ENCODE results near the gene PALM. TPM values are rescaled to one million over a fixed set of nuclear protein-coding genes. Genes with fewer than 3 reads are reported as not detected.

PALM gene
- total and polyA plus RNA-seq, 9 of the 15 experiments (the other 6 are each of a cell fraction or from before 2014, with no cell fraction given), result 0.04 to 6.6 (median 1.7) TPM

DNA sequence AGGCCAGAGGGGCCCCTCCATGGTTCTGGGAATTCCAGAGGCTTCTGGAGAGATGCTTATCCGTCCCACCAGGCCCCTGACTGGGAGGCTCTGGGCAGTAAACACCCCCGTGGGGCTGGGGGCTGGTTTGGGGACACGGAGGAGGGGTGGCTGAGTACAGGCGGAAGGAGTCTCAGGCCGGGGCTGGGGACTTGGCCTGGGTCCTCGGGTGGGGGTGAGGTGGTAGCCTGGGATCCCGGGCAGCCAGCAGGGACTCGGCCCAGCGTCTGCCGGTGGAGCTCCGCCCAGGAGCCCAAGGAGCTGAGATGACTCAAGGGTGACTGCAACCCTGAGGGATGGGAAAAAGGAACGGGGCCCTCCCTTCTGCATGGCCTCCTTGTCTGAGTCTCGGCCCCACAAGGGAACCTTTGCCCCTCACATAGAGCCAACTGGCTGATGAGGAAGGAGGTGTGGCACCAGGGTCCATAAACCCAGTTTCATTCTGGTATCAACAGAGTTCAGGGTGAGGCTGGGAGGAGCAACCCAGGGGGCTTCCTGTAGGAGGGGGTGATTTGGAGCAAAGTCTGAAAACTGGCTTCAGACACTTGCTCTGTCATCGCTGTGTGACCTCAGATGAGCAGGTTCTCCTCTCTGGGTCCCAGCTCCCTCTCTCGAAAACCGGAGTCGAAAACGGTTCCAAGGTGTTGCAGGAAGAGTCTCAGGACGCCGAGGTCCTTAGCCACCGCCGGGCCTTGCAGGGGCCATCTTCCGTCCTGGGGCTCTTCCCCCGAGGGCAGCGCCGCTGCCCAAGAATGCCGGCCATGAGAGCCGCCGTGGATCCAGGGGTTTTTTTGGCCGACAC lies 43.0 kb downstream of the PALM start:
- peaks cover 11 to 57% of the 10 kb centered on the region in 2 experiments; a peak in 4 of 5 replicates for H3K4me1 ChIP-seq (replicated peaks in 1 of 2; ENCODE audit: control insufficient read depth in 2 of 2, insufficient read depth in 2 of 2, low read length in 2 of 2)
- intact Hi-C loops (cut with micrococcal nuclease), result no loop called here
- no peaks in the 10 kb centered on the region for H3K36me3 ChIP-seq (ENCODE audit: control insufficient read depth, insufficient read depth, low read length)
- no peaks in the 10 kb centered on the region for H3K27me3 ChIP-seq (ENCODE audit: control insufficient read depth in 2 of 2, insufficient read depth in 2 of 2, low read length in 2 of 2)
- peak overlapping the region in 1 of 2 experiments; percentile 49; a peak in 2 of 4 replicates for H3K9ac ChIP-seq (ENCODE audit: insufficient read depth in 1 of 2, low read depth in 2 of 2, low read length in 2 of 2)
- no peaks in the 10 kb centered on the region for H3K9me1 ChIP-seq (ENCODE audit: control insufficient read depth, insufficient read depth, low read length)
- in situ Hi-C loops (cut with MboI), result loop anchor here (25.0 kb wide), 1 partner anchor 486 kb away; the partner anchor contains the start of genes ATP5F1D, CBARP and MIDN
- DNase-seq (ENCODE audit: extremely low read depth in 1 of 4, low spot score in 3 of 4) (peak; percentile 57 to 68 (median 58)), FAIRE-seq (no peak), ATAC-seq (peak; percentile 50)
- H3K4me3 ChIP-seq, result no peak overlapping the region
- no TSS peak for BruUV-seq (replicated peaks)
- H3K4me2 ChIP-seq (ENCODE audit: insufficient read depth, low read length), result no peak overlapping the region
- no peak overlapping the region for H3K27ac ChIP-seq (ENCODE audit: extremely low read depth, low read depth, low read length)
- peaks cover 5% of the 10 kb centered on the region; the same call in 1 of the 2 replicates for H3K9me3 ChIP-seq (replicated peaks; ENCODE audit: control insufficient read depth, insufficient read depth, low read depth, low read length)
- H3K79me2 ChIP-seq (ENCODE audit: control insufficient read depth, insufficient read depth, low read length), result no peaks in the 10 kb centered on the region
- POLR2A ChIA-PET, result interaction anchor here (0.6 kb wide), 1 partner anchor 104 kb away, joined by 3 read pairs; no protein-coding TSS in a partner anchor
- WGBS (ENCODE audit: insufficient coverage, low coverage, missing lambda C conversion rate), result 50% methylated on average over 26 of the region's 30 CpGs
- CTCF ChIA-PET (ENCODE audit: low intra/inter-chr PET ratio), result no interaction called here
- no peaks in the 10 kb centered on the region for H4K20me1 ChIP-seq (replicated peaks; ENCODE audit: control insufficient read depth, insufficient read depth, low read length)
- H2AFZ ChIP-seq (ENCODE audit: low read depth, low read length), result peak overlapping the region; percentile 8; the same call in 1 of the 2 replicates
- no peak for TF ChIP-seq SMAD4 (CRISPR knock-in tag; conservative IDR thresholded peaks at IDR 0.05)
- 0 out of 4 replicates have a peak, but pooled peaks of 1 of the 2 experiments have one; percentile 13 for TF ChIP-seq RCOR1 (IDR thresholded peaks at IDR 0.05; ENCODE audit: borderline replicate concordance in 1 of 2, low read depth in 2 of 2, low read length in 2 of 2)
- TF ChIP-seq ZNF766 (CRISPR knock-in tag; conservative IDR thresholded peaks at IDR 0.05), result no peak
- no peak for TF ChIP-seq NCOA1 (IDR thresholded peaks at IDR 0.05; ENCODE audit: low read depth)
- peak; percentile 57 for TF ChIP-seq RBM25 (IDR thresholded peaks at IDR 0.05; ENCODE audit: low read depth, low read length, severe bottlenecking)
- TF ChIP-seq NFATC3 (IDR thresholded peaks at IDR 0.05), result no peak
- 0 out of 2 replicates have a peak, but pooled peaks have one; percentile 11 for TF ChIP-seq ZBTB7A (IDR thresholded peaks at IDR 0.05; ENCODE audit: borderline replicate concordance, control insufficient read depth, low read depth, low read length)
- TF ChIP-seq PHB2 (IDR thresholded peaks at IDR 0.05; ENCODE audit: low read depth), result no peak
- no peak for TF ChIP-seq ARNT (IDR thresholded peaks at IDR 0.05)
- TF ChIP-seq PHF20 (IDR thresholded peaks at IDR 0.05; ENCODE audit: partially characterized antibody), result peak; percentile 24
- TF ChIP-seq ZFP36 (IDR thresholded peaks at IDR 0.05; ENCODE audit: low read depth, low read length, partially characterized antibody), result peak; percentile 97
- no peak for TF ChIP-seq MEF2D (tag; conservative IDR thresholded peaks at IDR 0.05; ENCODE audit: low read depth)
- TF ChIP-seq, protein P1, sequence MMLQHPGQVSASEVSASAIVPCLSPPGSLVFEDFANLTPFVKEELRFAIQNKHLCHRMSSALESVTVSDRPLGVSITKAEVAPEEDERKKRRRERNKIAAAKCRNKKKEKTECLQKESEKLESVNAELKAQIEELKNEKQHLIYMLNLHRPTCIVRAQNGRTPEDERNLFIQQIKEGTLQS (IDR thresholded peaks at IDR 0.05), result peak; percentile 37; the same call in 1 of the 2 replicates
- TF ChIP-seq, protein P1 (CRISPR knock-in tag; conservative IDR thresholded peaks at IDR 0.05), result no peak
- TF ChIP-seq ZNF436 (CRISPR knock-in tag; IDR thresholded peaks at IDR 0.05), result peak; percentile 67; the same call in 1 of the 2 replicates
- TF ChIP-seq SNIP1 (IDR thresholded peaks at IDR 0.05; ENCODE audit: low read depth), result no peak
- TF ChIP-seq, protein P2, sequence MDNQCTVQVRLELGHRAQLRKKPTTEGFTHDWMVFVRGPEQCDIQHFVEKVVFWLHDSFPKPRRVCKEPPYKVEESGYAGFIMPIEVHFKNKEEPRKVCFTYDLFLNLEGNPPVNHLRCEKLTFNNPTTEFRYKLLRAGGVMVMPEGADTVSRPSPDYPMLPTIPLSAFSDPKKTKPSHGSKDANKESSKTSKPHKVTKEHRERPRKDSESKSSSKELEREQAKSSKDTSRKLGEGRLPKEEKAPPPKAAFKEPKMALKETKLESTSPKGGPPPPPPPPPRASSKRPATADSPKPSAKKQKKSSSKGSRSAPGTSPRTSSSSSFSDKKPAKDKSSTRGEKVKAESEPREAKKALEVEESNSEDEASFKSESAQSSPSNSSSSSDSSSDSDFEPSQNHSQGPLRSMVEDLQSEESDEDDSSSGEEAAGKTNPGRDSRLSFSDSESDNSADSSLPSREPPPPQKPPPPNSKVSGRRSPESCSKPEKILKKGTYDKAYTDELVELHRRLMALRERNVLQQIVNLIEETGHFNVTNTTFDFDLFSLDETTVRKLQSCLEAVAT (IDR thresholded peaks at IDR 0.05), result no peak
- TF ChIP-seq PURB (CRISPR knock-in tag; IDR thresholded peaks at IDR 0.05; ENCODE audit: low read depth), result no peak
- TF ChIP-seq HDAC2 (IDR thresholded peaks at IDR 0.05), result 0 out of 2 replicates have a peak, but pooled peaks have one; percentile 37
- TF ChIP-seq ZNF316 (IDR thresholded peaks at IDR 0.05), result no peak

All from K562 (cell line).